Memory B cell (primary cell): ENCODE data around the gene THAP7.

Experiments
- ATAC-seq: fragments of 150-1000 bp; cut with Tn5 transposase; 2 replicates; pipeline ENCODE4 v1.10.0; 2021; ENCODE audit warnings: low read depth, mild to moderate bottlenecking, moderate library complexity
- DNase-seq, 2 donors: peaks; one replicate each; pipeline ENCODE4 v3.0.0; 2022; ENCODE audit warnings: low spot score in 2 of 2
- H3K27ac Mint-ChIP-seq: one replicate; pipeline ENCODE4 v1.8.0; 2022; ENCODE audit warnings: mild to moderate bottlenecking, moderate library complexity, mixed read lengths
- H3K27me3 Mint-ChIP-seq: one replicate; pipeline ENCODE4 v1.8.0; 2022; ENCODE audit warnings: mixed read lengths
- H3K36me3 Mint-ChIP-seq: one replicate; pipeline ENCODE4 v1.8.0; 2022; ENCODE audit warnings: mild to moderate bottlenecking, mixed read lengths
- H3K4me1 Mint-ChIP-seq: one replicate; pipeline ENCODE4 v1.8.0; 2022; ENCODE audit warnings: mixed read lengths
- H3K4me3 Mint-ChIP-seq: one replicate; pipeline ENCODE4 v1.8.0; 2022; ENCODE audit warnings: mild to moderate bottlenecking, moderate library complexity, mixed read lengths
- H3K9me3 Mint-ChIP-seq: one replicate; pipeline ENCODE4 v1.8.0; 2022; ENCODE audit warnings: mixed read lengths

The THAP7 gene

DNA sequence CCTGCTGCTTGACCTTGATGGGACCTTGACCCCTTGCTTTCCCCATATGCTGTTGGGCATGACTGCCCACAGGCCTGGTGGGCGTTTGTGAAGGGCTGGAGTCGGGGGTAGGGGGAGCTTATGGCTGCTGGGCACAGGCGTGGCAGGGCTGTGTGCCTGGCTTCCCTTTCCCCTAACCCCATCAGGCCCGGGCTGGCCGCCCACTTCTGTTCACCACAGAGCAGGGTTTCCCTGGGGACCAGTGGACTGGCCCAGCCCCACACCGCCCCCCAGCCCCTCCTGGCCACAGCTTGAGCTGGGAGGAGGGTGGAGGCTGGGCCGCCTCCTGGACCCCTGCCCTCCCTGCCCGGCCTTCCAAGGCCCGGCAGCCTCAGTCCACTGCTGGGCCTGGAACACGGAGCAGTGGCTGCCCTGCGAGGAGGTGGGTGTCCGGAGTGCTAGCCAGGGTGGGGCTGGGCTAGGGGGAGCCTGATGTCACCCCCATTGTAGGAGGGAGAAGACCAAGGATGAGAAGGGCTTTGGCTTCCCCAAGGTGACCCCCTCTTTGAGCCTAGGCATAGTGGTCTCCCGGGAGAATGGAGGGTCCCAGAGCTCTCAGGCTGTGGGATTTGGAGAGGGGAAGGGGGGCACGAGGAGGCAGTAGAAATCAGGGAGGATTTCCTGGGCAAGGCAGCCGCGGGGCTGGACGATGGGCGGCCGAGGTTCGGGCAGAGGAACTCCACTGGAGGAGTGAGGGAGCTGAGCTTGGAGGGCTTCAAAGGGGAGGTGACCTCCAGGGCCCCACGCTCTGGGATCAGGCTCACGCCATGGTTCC is 34.8 kb downstream of the THAP7 start, which contains the start of gene AIFM3:
Gene AIFM3, plus strand, starts transcription at position 373 of the 814 bp plus-strand sequence. CDS start 690 bp downstream, outside the sequence.
- Mint-ChIP-seq H3K36me3 (no peaks in the 10 kb centered on the region), H3K4me1 (peaks cover 35% of the 10 kb centered on the region), H3K4me3 (no peak within 1 kb of the TSS), H3K27me3 (no peaks in the 10 kb centered on the region), H3K27ac (no peak within 1 kb of the TSS), H3K9me3 (no peaks in the 10 kb centered on the region)
- DNase-seq (no peak), ATAC-seq (no peak)

DNA sequence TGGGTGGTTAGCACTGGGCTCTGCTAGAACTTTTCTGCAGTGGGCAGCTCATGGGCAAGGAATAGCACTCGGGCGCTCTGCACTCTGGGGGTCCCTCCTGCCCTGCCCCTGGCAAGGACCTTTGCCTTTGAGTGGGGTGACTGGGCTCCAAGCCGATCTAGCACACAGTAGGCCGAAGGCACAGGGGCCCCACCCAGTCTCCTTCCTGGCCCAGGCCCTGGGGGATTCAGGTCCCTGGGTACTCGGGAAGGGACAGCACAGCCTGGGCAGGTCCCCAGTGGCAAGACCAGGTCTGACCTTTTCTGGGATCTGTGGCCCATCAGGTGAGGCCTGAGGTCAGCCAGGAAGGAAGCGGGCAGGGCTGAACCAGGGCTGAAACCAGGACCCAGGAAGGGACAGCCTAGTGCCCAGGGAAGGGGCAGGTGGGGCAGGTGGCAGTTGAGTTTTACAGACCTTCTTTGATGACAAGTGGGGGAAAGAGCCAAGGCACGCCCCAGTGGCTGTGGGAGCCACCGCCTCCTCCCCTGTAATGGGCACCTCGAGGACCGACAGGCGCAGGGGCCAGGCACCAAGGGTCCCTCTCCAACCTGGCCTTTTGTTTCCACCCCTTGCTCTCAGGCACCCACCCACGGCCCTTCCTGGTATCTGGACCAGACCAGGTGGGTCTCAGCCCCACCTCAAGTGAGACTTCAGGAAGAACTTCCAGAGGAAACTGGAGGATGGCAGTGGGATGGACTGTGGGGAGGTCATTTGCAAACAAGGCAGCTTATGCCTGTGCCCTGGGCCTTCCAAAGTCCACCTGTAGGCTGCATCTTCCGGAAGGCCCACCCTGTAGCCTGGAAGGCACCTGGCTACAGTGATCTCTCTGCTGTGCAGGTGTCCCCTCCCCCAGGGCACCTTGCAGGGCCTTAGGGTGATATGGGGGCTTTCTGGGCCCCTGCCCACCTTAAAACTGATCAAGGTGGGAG is 35.7 kb downstream of the THAP7 start:
- Mint-ChIP-seq H3K4me1 (peaks cover 34% of the 10 kb centered on the region), H3K36me3 (no peaks in the 10 kb centered on the region), H3K4me3 (peak overlapping the region; percentile 70), H3K9me3 (no peaks in the 10 kb centered on the region), H3K27me3 (no peaks in the 10 kb centered on the region), H3K27ac (no peak overlapping the region)
- DNase-seq, result no peak
- no peak for ATAC-seq

DNA sequence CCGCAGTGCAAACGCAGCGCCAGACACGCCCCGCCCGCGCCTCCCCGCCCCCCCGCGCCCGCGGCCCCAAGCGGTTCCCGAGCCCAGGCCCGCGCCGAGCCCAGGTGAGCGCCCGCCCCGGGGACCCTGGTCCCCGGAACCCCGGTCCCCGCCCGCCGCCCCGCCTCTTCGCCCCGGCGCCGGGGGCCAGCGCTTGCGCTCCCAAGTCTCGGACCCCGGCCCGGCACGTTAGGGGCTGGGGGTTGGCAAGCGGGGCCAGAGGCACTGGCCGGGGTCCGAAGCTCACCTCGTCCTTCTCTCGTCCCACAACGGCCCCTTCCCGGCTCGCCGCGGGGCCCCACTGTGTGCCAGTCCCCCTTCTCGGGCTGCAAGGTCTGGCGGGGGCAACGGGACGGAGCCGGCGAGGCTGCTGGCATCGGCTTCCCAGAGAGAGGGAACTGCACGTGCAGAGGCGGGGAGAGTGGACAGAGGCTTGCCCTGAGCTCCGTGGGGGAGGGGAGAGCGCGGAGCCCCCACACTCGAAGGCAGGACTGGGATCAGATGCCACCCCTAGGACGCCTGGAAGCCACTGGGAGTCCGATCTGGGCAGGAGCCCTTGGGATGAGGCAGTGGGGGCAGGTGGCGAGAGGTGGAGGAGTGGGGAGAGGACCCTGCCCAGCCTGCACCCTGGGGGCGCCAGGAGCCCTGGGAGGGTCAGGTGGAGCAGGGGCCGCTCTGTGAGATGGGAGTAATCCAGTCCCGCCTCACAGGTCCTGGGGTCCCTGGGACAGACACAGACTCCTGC is 36.6 kb downstream of the THAP7 start:
- no peaks in the 10 kb centered on the region for H3K36me3 Mint-ChIP-seq
- ATAC-seq (peak; percentile 36), DNase-seq (no peak)
- H3K9me3 Mint-ChIP-seq, result no peaks in the 10 kb centered on the region
- peaks cover 3% of the 10 kb centered on the region for H3K27me3 Mint-ChIP-seq
- peaks cover 34% of the 10 kb centered on the region for H3K4me1 Mint-ChIP-seq
- peak overlapping the region; percentile 65 for H3K27ac Mint-ChIP-seq
- peak overlapping the region; percentile 70 for H3K4me3 Mint-ChIP-seq

DNA sequence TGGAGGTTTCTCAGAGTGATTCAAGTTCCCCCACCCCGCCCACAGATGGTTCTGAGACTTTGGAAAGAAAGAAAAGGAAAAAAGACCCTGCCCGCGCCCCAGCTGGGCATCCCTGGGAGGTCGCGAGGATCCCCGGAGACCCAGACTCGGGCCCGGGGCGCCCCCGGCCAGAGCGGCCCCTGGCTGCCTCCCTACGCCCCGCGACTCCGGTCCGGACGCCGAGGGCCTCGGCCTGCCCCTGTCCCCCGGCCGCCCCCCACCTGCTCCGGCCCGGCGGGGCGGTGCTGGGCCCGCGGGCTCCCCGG is 37.2 kb downstream of the THAP7 start:
- H3K9me3 Mint-ChIP-seq, result no peaks in the 10 kb centered on the region
- no peaks in the 10 kb centered on the region for H3K36me3 Mint-ChIP-seq
- no peak overlapping the region for H3K27ac Mint-ChIP-seq
- peaks cover 3% of the 10 kb centered on the region for H3K27me3 Mint-ChIP-seq
- DNase-seq (no peak), ATAC-seq (no peak)
- peaks cover 34% of the 10 kb centered on the region for H3K4me1 Mint-ChIP-seq
- H3K4me3 Mint-ChIP-seq, result peak overlapping the region; percentile 86

DNA sequence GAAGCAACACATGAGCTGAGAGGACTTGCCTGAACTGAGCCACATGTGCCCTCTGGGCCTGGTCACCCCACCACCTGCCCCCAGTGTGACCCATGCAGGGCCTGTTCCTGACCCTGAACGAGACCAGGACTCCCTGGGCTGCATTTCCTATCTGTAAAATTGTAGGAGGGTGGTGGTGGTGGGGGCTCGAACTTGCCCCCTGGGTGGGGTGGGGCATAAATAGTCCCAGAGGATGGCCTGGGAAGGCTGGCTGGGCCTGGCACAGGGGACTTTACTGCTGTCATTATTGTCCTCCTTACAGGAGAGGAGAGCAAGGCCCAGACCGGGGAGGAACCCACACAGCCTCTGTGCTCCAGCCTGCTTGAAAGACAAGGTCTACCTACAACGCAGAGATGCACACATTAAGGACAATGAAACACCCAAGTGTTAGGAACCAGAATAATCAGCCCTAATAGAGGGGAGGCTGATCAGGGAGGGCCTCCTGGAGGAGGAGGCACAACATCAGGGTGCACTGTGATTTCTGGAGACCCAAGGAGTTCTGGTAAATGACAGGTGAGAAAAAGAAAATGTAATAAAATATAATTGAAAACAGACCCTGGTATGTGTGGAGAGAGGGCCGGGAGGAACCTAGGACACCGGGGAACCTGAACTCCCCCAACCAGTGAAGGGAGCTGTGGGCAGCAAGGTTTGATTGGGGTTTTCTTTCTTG is 37.7 kb downstream of the THAP7 start:
- H3K4me3 Mint-ChIP-seq, result peak overlapping the region; percentile 86
- H3K4me1 Mint-ChIP-seq, result peaks cover 34% of the 10 kb centered on the region
- no peaks in the 10 kb centered on the region for H3K9me3 Mint-ChIP-seq

DNA sequence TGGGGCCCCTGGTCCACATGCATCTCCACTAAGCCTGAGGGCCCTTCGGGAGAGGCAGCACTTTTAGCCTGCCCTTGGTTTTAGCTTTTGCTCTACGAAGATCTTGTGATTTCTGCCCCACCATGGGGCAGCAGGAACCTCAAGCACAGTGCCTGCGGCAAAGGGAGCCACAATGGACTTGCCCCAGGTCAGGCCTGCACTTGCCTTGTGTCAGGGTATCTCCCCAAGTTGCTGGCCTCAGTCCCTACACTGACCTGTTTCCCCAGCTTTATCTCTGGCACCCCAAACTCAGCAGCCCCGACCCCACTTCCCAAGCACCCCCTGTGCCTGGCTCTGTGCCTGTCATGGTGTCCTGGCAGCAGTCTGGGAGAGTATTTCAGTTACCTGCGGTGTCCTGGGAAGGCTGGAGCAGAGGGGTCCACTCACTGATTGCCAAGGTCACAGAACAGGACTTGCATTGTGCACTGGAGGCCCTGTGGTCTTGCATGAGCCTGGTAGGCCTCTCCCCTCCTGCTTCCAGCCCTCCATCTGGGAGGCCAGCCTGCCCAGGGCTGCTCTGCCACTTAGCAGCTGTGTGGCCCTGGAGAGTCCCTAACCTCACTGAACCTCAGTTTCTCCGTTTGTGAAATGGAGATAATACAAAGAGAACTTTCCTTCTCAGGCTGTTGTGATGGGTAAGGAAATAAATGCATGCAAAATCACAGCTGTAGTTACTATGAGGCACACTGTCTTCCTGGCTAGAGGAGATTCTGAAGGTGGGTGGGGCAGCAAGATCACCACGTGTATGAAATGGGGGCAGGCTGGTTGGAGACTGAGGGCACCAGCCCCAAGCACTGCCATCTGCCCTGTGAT is 38.5 kb downstream of the THAP7 start:
- peaks cover 28% of the 10 kb centered on the region for H3K4me1 Mint-ChIP-seq
- ATAC-seq (no peak), DNase-seq (no peak)
- no peaks in the 10 kb centered on the region for H3K36me3 Mint-ChIP-seq
- no peak overlapping the region for H3K27ac Mint-ChIP-seq
- peak overlapping the region; percentile 43 for H3K4me3 Mint-ChIP-seq
- H3K27me3 Mint-ChIP-seq, result peaks cover 3% of the 10 kb centered on the region
- H3K9me3 Mint-ChIP-seq, result no peaks in the 10 kb centered on the region

More for the DNA sequence above, 37.7 kb downstream of the THAP7 start:
- DNase-seq, result no peak
- H3K36me3 Mint-ChIP-seq, result no peaks in the 10 kb centered on the region
- H3K27ac Mint-ChIP-seq, result no peak overlapping the region
- ATAC-seq, result no peak
- peaks cover 3% of the 10 kb centered on the region for H3K27me3 Mint-ChIP-seq

DNA sequence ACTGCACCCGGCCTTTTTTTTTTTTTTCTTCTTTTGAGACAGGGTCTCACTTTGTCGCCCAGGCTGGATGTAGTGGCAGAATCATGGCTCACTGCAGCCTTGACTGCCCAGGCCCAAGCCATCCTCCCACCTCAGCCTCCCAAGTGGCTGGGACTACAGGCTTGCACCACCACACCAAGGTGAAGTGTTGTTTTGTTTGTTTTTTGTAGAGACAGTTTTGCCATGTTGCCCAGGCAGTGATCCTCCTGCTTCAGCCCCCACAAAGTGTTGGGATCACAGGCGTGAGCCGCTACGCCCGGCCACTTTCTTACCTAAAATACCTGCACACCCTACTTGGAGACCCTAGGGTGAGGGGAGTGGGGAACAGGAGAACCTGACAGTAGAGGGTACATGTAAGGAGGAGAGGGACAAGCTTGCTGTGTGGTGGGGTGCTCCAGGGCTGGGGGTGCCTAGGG is 39.4 kb downstream of the THAP7 start:
- no peaks in the 10 kb centered on the region for H3K9me3 Mint-ChIP-seq
- H3K4me1 Mint-ChIP-seq, result peaks cover 27% of the 10 kb centered on the region
- H3K27ac Mint-ChIP-seq, result no peak overlapping the region
- peaks cover 7% of the 10 kb centered on the region for H3K27me3 Mint-ChIP-seq
- no peak for ATAC-seq
- no peak overlapping the region for H3K4me3 Mint-ChIP-seq
- no peak for DNase-seq
- no peaks in the 10 kb centered on the region for H3K36me3 Mint-ChIP-seq

DNA sequence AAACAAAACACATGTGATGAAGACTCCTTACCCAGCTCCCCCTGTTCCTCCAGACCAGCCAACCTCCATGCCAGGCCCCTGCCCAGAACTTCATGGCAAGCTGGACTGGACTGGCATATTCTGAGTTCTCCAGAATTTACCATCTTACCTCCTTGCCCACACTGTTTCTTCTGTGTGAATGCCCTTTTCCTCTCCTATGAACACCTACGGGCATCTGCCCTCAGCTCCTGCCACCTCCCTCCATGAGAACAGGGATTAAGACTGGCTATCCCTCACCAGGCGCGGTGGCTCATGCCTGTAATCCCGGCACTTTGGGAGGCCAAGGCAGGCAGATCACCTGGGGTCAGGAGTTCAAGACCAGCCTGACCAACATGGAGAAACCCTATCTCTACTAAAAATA is 41.3 kb downstream of the THAP7 start:
- no peak overlapping the region for H3K4me3 Mint-ChIP-seq
- DNase-seq (no peak), ATAC-seq (no peak)
- H3K36me3 Mint-ChIP-seq, result no peaks in the 10 kb centered on the region
- H3K4me1 Mint-ChIP-seq, result peaks cover 25% of the 10 kb centered on the region
- H3K27ac Mint-ChIP-seq, result no peak overlapping the region
- H3K27me3 Mint-ChIP-seq, result peaks cover 7% of the 10 kb centered on the region
- no peaks in the 10 kb centered on the region for H3K9me3 Mint-ChIP-seq

DNA sequence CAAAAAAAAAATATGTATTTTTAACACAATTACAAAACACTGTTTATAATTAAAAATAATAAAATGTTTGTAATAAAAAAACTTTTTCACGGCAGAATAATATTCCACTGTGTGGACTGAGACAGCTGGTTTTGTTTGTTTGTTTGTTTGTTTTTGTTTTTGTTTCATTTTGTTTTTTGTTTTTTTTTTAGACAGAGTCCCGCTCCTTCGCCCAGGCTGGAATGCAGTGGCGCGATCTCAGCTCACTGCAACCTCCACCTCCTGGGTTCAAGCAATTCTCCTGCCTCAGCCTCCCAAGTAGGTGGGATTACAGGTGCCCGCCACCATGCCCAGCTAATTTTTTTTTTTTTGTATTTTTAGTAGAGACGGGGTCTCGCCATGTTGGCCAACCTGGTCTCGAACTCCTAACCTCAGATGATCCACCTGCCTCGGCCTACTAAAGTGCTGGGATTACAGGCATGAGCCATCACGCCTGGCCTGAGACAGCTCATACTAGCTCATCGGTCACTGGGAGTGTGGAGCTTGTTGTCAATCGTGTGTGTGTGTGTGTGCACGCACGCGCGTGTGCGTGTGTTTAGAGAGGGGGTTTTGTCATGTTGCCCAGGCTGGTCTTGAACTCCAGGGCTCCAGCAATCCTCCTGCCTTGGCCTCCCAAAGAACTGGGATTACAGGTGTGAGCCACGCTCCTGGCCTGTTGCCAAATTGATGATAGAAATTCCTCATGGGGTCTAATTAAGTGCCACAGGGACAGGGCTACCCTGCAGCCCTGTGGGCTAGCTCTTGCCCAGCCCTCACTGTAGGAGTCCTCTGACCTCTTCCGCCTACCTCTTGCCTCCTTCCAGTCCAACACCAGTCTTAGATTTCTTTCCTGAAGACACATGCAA is 42.1 kb downstream of the THAP7 start:
- Mint-ChIP-seq H3K4me3 (no peak overlapping the region), H3K9me3 (no peaks in the 10 kb centered on the region), H3K27ac (no peak overlapping the region), H3K27me3 (peaks cover 7% of the 10 kb centered on the region), H3K36me3 (no peaks in the 10 kb centered on the region), H3K4me1 (peaks cover 22% of the 10 kb centered on the region)
- no peak for DNase-seq
- no peak for ATAC-seq

DNA sequence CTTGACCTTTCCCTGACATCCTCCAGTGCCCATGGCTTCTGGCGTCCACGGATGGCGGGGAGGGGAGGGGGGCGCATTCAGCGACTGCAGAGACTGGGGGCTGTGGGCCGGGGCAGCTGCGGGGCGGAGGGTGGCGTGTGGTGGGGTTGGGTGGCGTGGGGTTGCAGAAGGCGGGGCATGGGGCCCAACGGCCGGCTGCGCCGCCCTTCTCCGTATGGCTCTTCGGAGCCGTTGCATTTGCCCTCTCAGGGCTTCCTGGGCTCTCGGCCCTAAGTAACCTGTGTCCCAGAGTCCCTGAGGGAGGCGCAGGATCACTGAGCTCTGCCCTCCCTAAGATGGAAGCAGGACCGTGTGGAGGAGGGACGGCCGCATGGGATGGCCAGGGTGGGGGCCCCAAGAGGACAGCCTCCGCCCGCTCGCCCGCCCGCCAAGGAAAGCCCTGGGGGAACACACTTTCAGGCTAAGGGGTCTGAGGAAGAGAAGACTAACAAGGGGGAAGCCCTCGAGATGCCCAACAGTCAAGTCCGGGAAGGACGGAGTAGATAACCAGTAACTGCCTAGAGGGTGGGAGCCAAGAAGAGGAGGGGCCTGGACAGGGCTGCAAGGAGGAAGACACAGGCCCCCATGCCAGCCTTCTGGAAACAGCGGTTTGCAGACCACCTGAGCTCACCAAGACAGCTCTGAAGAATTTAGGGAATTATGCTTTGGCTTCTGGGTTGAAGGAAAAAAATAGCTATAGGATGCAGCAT is 44.1 kb downstream of the THAP7 start:
- H3K9me3 Mint-ChIP-seq, result no peaks in the 10 kb centered on the region
- H3K36me3 Mint-ChIP-seq, result no peaks in the 10 kb centered on the region
- ATAC-seq (peak; percentile 53), DNase-seq (no peak)
- peaks cover 7% of the 10 kb centered on the region for H3K27me3 Mint-ChIP-seq
- no peak overlapping the region for H3K27ac Mint-ChIP-seq
- H3K4me3 Mint-ChIP-seq, result peak overlapping the region; percentile 81
- H3K4me1 Mint-ChIP-seq, result peaks cover 13% of the 10 kb centered on the region

DNA sequence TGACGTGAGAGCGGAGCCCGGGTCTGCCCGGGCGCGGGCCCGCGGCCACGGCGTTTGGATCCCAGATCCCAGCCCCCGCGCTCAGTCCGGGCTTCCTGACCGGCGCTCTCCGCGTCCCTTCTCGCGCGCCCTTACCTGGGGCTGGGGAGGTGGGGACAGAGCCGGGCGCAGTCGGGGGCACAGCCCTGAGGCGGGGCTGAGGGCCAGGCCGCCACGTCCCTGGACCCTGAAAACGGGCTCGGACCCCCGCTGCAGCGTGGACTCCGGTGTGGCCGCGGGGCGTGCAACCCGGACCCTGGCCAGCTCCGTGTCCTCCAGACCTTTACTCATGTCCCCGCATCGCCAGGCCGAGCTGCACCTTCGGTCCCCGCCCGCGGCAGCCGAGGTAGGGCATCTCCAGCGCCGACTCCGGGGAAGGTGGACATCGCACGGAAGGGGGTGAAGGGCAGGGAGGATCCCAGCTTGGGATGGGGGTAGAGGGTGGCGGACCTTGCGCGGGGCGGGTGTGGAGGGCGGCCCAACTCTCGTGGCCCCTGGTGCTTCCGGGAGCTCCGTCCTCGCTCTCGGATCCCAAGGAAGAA is 44.7 kb downstream of the THAP7 start:
- ATAC-seq (peak; percentile 15), DNase-seq (no peak)
- no peak overlapping the region for H3K27ac Mint-ChIP-seq
- H3K9me3 Mint-ChIP-seq, result no peaks in the 10 kb centered on the region
- H3K27me3 Mint-ChIP-seq, result peaks cover 7% of the 10 kb centered on the region
- H3K36me3 Mint-ChIP-seq, result peaks cover 4% of the 10 kb centered on the region
- H3K4me1 Mint-ChIP-seq, result peaks cover 13% of the 10 kb centered on the region
- peak overlapping the region; percentile 81 for H3K4me3 Mint-ChIP-seq
